HG03159 (cell line): Measurements from ENCODE around the gene CIITA.
"Not testable (repeated sequence)": the region's sequence is repeated elsewhere in the genome, so short reads cannot be mapped to it uniquely, and the experiment has no call there.

ENCODE experiments used
- ATAC-seq: cut with Tn5 transposase; IDR thresholded peaks from one replicate; pipeline ENCODE4 v1.9.1; 2021; ENCODE audit warnings: mild to moderate bottlenecking, moderate library complexity; ENCODE audit not compliant: unreplicated experiment

The CIITA gene

DNA sequence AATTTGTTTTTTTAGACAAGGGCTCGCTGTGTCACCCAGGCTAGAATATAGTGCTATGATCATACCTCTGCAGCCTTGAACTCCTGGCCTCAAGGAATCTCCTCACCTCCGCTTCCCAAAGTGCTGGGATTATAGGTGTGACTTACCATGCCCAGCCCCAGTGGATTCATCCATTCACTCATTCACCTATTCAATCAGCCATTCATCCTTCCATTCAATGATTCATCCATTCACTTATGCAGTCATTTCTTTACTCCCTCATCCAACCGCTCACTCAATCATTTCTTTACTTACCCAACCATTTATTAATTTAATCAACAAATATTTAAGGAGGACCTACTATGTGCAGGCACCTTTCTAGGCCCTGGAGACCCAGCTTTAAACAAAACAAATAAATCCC, 39.5 kb downstream of the CIITA start:
- ATAC-seq, result no peak

- peak; percentile 52 for ATAC-seq
Measured at GRCh38 chr16:10918294-10919002, 41.4 kb downstream of the CIITA start.

DNA sequence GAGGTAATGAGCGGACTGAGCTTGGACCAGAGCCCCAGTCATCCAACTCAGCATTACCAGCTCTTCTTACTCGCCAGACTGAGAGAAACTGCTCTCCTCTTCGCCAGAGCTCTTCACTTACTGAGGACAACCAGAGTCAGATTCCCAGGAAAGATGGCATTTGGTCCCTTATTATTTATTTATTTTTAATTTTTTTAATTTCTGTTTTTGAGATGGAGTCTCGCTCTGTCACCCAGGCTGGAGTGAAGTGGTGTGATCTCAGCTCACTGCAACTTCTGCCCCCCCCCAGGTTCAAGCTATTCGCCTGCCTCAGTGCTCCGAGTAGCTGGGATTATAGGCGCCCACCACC, 42.0 kb downstream of the CIITA start:
- ATAC-seq, result no peak

DNA sequence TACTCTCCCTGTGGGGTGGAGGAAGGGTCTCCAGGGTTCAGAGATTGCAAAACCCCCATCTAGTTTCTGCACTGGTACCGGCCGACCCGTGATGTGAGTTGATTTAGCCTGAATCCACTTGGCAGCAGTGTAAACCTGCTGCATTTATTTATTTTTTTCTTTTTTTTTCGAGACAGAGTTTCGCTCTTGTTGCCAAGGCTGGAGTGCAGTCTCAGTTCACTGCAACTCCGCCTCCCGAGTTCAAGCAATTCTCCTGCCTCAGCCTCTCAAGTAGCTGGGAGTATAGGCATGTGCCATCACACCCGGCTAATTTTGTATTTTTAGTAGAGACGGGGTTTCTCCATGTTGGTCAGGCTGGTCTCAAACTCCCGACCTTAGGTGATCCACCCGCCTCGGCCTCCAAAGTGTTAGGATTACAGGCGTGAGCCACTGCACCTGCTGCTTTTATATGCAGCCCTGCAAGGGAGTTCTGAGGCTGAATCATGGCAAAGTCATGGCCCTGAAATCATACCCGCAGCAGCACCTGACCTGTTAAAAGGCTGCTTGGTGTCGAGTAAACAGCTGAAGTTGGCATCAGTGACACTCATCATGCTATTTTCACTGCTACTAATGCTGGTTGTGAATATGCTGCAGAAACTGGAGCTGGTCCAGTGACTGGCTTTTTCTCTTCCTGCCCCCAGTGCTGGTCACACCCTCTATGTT, 43.9 kb downstream of the CIITA start:
- no peak for ATAC-seq

DNA sequence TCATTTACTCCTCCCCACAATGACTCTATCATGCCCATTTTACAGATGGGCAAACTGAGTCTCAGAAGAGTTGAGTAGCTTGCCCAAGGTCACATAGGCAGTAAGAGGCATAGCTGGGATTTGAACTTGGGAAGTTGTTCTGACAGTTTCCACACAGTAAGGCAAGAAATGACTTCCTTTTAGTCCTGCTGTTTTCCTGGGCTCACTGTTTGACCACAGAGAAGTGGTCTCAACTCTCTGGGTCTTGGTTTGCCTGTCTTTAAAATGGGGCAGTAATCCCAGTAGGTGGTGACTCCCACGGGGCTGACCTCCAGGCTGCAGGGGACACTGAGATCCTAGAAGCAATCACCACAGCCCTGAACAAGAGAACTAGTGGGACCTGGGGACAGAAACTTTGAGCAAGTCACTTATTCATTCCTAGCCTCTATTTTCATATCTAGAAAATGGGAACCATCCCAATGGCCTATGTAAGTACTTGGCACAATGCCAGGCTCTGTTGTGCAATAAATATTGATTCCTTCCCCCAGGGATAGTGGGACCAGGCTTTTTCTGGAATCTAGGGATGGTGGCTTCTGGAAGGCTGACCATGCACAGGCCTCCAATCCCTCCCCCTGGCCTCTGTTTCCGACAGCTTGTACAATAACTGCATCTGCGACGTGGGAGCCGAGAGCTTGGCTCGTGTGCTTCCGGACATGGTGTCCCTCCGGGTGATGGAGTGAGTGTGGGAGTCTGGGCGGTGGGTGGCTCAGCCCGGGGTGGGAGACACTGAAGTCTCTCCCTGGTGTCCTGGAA, 44.7 kb downstream of the CIITA start:
- no peak for ATAC-seq

DNA sequence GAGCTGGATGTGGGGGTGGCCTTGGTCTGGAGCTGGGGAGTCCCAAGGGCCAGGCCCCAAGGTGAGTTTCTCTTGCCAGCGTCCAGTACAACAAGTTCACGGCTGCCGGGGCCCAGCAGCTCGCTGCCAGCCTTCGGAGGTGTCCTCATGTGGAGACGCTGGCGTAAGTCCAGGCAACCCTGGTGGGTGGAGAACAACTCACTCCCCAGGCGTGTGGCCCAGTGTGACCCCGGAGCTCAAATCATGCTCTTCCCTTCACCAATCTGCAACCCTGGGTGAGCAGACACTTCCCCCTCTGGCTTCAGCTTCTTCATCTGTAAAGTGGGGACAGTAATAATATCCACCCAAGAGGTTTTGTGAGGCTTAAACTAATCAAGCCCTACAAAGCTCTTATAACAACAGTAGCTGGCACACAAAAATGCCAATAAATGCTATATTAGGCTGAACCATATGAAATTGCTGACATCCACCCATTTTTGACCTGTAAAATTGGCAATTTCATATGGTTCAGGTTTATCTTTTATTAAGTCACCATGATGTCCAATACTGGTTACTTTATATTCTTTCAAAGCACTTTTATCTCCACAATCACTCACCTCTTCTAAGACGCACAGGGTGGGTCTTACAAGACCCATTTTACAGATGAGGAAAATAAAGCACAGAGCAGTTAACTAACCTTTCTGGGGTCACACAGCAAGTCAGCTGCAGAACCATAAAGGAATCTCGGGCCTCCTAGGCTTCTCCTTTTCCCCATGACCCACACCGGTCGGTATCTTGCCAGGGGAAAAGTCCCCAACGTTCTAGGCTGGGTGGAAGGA, 45.5 kb downstream of the CIITA start:
- ATAC-seq, result no peak

GRCh38 chr16:10923146-10923649, 46.2 kb downstream of the CIITA start:
- no peak for ATAC-seq

- no peak for ATAC-seq
Measured at GRCh38 chr16:10923650-10924214, 46.7 kb downstream of the CIITA start.

DNA sequence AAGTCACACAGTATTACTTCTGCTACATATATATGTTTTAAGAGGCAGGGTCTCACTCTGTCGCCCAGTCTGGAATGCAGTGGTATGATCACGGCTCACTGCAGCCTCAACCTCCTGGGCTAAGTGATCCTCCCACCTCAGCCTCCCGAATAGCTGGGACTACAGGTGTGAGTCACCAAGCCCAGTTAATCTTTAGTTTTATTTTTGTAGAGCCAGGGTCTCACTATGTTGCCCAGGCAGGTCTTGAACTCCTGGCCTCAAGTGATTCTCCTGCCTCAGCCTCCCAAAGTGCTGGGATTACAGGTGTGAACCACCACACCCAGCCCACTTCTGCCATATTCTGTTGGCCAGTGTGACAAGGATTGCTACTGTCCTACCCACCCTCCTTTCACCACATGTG, 48.3 kb downstream of the CIITA start:
- not testable (repeated sequence) for ATAC-seq

- no peak for ATAC-seq
Measured at GRCh38 chr16:10926094-10926493, 49.1 kb downstream of the CIITA start.

- ATAC-seq, result no peak
Measured at GRCh38 chr16:10926867-10927266, 49.9 kb downstream of the CIITA start.

- ATAC-seq, result no peak
Measured at GRCh38 chr16:10927497-10928112, 50.6 kb downstream of the CIITA start.

DNA sequence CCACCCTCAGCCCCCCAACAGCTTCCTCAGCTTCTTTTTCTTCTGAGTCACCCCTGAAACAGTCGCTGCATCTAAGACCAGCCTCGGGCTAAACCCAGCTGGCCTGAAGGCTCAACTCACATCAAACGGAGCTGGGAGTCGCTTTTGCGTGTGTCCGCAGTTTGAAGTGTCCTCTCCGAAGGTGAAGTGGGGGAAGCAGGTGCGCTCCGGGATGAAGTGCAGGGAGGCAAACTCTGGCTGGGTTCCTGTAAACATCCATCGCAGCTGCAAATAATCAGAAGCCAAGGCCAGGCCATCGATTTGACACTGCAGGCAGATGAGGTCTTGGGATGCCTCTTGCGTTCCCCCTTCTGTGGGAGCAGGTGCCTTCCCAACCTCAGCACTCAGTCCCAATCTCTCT, 52.1 kb downstream of the CIITA start:
- ATAC-seq, result not testable (repeated sequence)

GRCh38 chr16:10929853-10930754, 53.1 kb downstream of the CIITA start:
- ATAC-seq, result no peak

DNA sequence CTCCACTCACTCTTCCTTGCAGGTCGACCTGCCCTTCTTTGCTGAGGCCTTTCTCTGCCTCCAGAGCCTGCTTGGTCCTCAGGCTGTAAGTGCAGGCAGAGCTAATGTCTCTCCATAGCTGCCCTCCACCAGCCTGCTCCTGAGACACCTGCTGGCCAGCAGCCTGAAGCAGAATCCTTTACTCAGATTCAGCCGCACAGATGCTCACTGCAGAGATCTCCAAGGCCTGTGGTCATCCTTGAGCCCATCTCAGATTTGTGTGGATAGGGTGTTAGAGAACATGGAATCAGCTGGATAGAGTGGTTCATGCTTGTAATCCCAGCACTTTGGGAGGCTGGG, 53.7 kb downstream of the CIITA start:
- no peak for ATAC-seq

DNA sequence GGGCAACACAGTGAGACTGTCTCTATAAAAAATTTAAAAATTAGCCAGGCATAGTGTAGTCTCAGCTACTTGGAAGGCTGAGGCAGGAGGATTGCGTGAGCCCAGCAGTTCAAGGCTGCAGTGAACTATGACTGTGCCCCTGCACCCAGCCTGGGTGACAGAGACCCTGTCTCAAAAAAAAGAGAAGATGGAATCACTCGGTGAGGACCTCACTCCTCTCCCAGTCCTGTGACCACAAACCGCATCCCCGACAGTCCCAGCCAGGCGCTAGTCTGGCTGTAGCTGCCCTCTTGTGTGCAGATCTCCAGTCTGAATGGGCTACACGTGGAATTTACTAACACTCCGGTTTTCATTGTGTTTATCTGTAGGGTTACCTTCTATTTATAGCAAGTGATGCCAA, 54.1 kb downstream of the CIITA start:
- ATAC-seq, result no peak

DNA sequence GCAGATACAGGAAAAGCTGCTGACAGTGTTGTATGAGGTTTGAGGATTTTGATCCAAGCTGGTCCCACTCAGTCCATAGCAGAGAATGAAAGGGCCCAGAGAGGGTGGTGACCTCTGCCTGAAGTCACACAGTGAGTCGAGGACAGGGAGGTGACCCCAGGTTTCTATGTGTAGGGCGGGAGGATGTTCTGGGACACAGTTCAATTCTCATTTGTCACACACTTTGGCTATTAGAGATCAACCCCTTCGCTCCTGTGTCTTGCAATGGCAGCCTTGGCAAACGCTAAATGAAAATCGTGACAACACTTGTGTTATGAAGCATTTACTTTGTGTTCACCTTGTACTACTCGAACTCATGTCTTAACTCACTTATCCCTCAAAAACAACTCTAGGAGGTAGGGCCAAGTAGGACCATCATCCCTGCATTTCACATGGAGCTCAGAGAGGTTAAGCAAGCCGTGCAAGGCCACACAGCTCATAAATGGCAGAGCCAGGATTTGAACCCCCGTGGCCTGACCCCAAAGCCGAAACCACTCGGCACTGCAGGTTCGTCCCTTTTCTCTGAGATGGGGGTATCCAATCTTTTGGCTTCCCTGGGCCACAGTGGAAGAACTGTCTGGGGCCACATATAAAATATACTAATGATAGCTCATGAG, 55.1 kb downstream of the CIITA start:
- ATAC-seq, result no peak

DNA sequence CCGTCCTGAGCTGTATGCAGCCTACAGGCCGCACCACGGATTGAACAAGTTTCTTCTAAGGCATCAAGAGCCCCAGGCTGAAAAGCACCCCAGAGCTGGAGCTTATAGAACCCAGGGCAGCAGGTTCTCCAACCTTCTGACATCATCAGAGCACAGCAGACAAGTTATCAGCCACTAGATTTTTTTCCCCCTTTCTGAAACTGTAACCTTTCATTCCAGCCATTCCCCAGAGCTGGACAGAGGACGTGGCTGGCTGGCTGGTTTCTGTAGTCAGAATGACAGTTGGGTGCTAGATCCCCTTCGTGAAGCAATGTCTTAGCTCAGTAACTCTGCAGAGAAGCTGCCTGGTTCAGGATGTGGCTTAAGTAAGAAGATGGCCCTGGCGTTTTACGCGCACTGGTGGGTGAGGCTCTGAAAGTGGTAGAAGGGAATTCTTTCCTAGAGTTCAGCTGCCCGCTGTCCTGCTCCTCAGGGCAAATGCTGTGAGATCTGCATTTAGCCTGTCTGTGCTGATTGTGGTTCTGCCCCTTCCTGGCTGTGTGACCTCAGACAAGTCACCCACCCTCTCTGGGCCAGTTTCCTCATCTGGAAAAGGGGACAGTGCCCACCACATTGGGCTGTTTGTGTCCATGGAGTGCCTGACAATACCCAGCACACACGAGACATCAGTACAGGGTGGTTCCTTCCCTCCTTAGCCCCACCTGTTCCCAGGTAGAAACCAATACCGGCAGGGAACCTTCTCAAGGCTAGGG, 56.1 kb downstream of the CIITA start:
- no peak for ATAC-seq
